H4 (cell line): ENCODE measurements around the gene PRRG1. TPM values are rescaled to one million over a fixed set of nuclear protein-coding genes. Genes with fewer than 3 reads are reported as not detected.
"Not testable (repeated sequence)": the region's sequence is repeated elsewhere in the genome, so short reads cannot be mapped to it uniquely, and the experiment has no call there.

Experiments
- DNase-seq: peaks from one replicate; pipeline ENCODE4 v3.0.0-alpha.2; 2015; ENCODE audit warnings: low spot score
- total RNA-seq: library from RNA; depleted of rRNA; stranded (reverse); fragments of >200 nt; shearing (Covaris generic); gene quantifications from 2 replicates; pipeline ENCODE4 v1.2.3, GENCODE V29; 2014; rRNA removed

The PRRG1 gene
- 14.5 and 24.0 TPM in 2 replicates for total RNA-seq

DNA sequence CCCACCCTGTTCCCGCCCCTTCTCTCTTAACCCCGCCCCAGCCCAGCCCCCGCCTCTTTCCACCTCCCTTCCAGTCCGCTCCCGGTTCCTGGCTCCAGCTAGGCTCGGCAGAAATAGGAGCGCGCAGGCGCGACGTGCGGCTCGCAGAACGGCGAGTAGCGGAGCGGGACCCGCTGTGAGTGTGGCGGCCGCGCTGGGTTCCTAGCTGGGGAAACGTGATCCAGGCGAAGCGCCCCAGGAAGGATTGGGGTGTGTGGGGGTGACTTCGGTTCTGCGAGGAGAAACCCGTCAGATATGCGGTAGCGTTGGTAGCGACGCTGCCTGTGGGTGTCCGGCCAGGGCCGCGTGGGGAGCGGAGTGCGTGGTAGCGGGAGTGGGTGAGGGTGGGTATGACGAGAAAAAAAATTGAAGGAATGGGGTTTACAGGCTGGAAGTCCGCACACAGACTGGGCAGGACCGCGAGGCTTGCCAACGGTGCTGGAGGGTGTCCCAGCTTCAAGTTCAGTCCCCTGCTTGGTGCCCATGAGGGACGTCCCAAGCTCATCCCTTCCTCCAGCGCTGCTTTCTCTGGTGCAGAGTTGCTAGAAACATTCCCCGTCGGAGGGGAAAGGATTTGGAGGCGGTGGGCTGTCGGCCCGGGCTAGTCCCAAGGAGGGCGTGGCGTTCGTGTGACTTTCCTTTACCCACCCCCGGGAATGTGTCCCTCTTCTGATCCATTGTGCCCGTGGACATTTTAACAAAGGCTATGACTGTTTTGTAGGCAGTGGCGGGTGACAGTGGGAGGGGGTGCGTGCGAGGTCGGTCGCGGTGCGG is at the start of gene PRRG1:
Gene PRRG1, plus strand, starts transcription at position 144 of the 813 bp plus-strand sequence. CDS start 56,886 bp downstream, outside the sequence.
- DNase-seq: peak; percentile 74

DNA sequence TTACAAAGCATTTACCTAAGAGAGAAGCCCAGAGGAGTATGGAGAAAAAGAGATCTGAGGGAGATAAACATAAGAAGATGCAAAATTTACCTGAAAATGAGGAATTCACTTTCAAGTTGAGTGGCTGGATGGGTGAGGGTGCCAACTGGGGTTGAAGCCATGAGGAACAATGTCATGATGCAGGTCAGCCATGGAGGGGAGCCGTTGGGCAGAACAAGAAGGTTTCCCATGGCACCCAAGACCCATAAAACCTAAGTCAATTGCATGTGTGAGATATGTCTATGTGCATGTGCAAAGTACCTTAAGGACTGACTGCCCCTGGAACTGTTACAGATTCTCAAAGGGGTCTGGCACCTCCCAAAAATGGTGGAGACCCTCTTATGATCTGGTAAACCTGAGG is 46.6 kb upstream of the PRRG1 start:
- peak; percentile 16 for DNase-seq

DNA sequence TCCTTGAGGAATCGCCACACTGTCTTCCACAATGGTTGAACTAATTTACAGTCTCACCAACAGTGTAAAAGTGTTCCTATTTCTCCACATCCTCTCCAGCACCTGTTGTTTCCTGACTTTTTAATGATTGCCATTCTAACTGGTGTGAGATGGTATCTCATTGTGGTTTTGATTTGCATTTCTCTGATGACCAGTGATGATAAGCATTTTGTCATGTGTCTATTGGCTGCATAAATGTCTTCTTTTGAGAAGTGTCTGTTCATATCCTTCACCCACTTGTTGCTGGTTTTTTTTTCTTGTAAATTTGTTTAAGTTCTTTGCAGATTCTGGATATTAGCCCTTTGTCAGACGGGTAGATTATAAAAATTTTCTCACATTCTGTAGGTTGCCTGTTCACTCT is 43.9 kb upstream of the PRRG1 start:
- not testable (repeated sequence) for DNase-seq

DNA sequence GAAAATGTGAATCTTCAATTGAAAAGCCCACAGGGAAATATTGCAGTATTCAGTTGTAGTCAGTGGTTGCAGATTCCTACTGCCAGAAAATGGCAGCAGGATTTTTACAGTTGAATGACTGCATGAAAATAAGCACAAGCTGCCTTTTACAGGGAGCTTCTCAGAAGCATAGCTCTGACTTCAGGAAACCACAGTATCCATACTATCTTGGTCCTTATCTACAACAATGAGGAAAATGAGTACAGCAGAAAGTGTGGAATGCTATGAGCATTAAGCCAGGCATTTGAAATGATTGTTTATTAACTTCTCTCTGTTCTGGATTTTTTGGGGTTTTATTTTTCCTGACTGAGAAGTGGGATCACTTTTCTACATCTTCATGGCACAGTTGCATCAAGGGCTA is 34.6 kb upstream of the PRRG1 start:
- DNase-seq: no peak

DNA sequence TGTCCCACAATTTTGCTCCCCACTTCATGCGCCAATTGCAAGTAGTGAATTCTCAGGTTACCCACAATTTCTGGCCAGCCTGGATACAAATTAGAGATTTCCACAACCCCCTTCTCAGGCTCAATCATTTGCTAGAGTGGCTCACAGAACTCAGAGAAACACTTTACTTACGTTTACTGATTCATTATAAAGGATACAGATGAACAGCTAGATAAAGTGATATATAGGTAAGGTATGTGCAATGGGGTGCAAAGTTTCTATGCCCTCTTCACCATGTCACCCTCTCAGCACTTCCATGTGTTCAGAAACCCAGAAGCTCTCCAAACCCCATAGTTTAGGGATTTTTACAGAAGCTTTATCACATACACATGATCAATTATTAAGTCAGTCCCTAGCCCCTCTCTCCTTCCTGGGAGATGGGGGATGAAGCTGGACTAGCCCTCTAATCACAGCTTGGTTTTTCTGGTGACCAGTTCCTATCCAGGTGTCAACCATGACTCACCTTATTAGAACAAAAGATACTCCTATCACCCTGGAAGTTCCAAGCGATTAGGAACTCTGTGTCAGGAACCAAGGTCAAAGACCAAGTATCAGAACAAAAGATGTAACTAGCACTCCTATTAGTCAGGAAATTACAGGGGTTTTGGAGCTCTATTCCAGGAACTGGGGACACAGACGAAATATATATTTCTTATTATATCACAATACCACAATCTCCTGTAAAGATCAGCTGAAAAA is 33.5 kb upstream of the PRRG1 start:
- DNase-seq: no peak

DNA sequence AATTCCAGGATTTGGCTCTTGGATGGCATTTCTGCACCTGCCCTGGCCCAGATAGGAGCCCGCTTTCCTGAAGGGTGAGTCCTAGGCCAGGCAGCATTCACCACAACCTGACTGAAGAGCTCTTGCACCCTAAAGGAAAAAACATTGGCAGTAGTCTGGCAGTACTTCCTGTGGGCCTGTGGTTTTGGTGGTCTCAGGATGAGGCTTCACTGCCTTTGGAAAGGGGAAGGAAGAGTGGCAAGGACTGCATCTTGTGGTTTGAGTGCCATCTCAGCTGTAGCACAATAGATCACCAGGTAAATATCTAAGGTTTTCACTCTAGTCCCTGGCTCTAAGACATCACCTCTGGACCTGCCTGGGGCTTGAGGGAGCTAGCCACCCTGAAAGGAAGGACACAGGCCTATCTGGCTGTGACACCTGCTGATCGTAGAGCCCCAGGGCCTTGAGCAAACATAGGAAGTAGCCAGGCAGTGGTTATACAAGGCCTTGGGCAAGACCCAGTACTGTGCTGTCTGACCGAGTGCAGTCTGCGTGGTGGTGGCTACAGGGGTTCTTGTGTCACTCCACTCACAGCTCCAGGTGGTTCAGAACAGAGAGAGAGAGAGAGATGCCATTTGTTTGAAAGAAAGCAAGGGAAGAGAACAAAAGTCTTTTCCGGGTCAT is 28.5 kb upstream of the PRRG1 start:
- no peak for DNase-seq

DNA sequence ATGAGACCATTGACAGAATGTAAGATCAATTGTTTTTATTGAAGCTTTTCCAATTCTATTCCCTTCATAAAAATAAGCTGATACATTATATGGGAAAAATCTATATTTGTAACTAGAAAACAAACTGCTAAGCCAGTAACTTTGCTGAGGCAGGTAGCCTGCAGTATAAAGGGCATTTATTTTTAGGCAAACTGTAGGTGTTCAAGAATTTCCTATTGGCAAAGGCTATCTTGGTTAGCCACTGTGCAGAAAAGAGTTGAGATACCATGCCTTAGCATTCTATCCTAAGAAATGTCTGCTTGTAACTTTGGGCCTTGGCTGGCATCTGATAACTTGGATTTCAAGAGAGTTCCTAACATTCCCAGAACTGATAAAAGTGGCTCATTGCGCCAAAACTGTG is 18.5 kb upstream of the PRRG1 start:
- no peak for DNase-seq

DNA sequence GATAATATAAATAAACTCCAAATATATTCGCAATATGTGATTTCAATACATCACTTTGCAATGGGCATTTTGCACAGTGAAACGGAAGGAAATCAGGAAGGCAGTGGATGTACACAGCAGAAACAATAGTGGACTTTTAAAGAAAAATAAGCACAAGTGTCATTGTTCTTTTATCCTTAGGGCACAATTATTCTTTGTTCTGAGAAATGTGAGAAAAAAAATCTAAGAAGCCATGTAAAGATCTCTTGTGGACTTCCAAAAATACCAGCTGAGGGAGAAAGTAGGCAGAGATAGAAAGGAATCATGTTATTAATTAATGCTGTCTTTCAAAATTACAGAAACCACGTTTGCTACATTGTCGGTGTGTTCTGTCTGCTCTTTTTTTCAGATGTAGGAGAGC is 17.6 kb upstream of the PRRG1 start:
- no peak for DNase-seq

DNA sequence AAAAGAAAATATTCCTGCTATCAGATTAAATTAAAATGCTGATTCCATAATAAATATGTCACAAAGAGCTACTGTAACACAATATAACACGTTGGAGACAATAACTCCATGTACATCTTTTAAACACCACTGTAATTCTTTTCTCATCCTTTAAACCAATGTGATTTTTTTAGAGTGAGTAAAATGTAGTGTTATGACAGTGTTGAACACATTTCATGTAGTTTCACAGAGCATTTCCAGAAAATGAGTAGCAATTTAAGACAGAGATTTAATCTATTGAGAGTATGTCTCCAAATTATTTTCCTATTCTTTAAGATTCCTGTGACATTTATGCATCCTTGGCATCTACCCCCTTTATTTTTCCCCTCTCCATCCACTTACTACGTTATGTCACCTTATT is 17.1 kb upstream of the PRRG1 start:
- DNase-seq: no peak

DNA sequence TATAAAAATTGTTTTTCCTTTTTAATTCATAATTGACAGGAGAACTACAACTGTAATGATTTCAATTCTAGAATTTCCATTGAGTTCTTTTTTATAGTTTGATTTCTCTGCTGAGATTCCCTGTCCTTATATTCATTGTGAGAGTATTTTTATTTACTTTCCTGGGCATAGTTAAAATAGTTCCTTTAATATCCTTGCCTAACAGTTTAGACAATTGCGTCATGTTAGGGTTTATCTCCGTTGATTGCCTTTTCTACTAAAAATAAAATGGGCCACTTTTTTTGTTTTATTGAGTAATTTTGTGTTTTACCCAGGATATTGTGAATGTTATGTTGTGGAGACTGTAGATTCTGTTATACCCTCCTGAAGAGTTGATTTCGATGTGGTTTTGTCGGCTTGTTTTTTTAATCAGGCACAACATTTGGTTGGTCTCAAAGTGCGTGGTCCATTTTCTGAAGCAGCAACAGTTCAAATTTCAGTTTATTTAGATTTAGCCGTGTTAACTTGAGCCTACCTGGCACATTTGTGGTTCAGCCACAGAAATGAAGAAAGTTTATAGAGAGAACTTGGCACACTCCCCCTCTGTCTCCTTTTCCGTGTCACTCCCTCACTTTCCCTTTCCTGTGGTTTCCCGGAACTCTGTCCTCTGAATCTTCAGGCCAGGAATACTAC is 16.0 kb upstream of the PRRG1 start:
- DNase-seq: peak; percentile 82

DNA sequence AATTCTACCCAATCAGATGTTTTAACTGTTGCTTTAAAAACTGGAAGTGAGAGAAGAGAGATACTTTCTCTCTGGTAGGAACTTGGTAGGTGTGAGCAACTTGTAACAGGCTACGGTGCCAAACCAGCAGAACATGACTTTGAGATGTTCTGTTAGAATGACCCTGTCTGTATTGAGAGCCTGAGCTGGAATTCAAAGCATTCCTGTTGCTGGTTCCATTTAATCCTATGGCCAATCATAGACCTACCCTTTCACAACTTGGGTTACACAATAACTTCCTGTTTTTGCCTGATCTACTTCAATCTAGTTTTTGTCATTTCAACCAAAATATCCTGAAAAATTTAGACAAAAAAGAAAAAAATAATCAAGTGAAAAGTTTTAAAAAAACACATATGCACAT is 1.7 kb upstream of the PRRG1 start:
- DNase-seq: peak; percentile 52

DNA sequence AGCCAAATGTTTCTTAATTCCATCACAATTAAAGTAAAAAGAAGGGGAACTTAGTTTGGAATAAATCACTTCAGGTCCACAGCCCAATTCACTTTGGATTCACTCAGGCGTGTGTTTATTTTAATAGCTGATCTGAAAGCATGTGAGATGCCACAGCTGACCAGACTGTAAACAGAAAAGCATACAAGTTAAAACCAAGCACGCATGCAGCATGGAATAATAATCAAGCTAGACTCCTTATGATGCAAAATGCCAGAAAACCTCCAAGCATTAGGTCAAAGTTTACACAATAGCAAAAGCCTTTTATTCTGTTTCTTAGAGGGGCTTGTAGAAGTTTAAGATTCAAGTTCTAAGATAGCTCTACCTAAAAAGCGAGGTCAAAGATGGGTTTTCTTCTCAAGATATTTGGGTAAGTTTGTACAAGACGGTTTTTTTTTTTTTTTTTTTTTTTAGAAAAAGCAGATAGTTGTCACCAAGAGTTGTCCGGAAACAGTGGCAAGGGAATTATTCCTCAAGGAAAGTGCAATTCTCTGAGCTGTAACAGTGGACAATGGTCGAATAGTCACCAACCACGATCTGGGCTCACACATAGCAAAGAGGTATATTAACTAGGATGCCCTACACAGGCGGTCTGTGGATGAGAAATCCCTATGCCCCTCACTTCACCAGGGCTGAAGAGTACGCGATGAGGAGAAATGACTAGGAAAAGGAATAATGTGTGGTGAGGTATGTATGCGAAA is 763 bp upstream of the PRRG1 start:
- DNase-seq: peak; percentile 73

DNA sequence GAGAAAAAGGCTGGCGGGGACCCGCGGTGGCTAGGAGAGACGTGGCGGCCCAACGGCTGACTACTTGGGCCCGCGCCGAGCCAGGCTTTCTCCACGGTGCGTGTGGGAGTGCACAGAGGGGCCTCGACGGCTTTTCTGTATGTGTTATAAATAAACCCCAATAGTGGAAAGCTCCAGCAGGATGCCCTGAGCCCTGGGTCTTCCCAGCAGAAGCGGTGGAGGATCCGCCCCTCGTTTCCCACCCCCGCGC is 268 bp upstream of the PRRG1 start:
- no peak for DNase-seq

DNA sequence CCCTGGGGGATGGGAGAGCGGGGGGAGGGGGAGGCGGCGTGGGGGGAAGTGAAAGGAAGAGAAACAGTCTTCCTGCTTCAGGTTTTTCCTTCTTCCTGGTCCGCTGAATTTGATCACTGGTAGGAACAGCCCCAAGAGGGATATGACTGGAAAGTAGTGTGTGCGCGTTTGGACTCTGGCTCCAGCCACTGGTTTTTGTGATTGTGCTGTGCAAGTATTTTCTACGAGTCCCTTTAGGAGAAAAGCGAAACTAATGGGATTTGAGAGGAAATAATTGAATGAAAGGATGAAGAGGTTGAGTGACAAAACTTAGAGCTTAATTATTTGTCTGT is 836 bp downstream of the PRRG1 start:
- peak; percentile 3 for DNase-seq

DNA sequence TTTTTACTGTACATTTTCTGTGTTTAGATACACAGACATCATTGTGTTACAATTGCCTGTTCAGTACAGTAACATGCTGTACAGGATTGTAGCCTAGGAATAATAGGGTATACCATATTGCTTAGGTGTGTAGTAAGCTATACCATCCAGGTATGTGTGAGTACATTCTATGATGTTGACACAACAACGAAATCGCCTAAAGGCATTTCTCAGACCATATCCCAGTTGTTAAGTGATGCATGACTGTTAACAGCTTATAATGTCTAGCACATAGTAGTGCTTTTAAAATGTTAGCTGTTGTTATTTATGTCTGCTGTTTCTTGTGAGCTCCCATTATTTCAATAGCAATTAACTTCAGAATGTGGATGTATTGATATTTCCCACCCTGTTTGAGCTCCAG is 4.5 kb downstream of the PRRG1 start:
- DNase-seq: no peak

DNA sequence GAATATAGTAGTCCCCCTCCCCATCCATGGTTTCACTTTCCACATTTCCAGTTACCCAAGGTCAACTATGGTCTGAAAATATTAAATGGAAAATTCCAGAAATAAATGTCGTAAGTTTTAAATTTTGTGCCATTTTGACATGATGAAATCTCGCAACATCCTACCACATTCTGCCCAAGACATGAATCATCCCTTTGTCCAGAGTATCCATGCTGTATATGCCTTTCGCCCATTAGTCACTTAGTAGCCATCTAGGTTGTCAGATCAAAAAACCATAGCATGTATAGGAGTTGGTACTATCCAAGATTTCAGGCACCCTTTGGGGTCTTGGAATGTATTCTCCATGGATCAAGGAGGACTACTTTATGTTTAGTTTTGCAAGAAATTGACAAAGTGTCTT is 8.3 kb downstream of the PRRG1 start:
- DNase-seq: no peak

DNA sequence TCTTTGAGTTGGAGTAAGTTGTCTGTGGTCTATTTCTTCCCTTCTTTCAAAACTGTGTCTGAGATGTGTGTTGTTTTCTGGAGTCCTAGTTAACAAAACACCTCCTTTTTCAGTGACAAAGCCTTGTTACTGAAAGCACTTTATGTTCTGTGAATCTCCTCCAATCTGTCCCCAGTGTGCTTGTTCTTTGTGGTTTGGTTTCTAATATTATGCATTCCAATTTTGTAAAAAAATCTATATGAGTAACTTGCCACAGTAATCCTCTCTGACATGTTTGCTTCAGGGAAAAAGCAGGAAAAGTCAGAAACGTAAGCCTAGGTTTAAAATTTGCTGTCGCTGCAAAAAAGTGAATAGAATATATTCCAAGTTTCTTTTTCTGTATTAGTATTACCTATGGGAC is 12.4 kb downstream of the PRRG1 start:
- no peak for DNase-seq

DNA sequence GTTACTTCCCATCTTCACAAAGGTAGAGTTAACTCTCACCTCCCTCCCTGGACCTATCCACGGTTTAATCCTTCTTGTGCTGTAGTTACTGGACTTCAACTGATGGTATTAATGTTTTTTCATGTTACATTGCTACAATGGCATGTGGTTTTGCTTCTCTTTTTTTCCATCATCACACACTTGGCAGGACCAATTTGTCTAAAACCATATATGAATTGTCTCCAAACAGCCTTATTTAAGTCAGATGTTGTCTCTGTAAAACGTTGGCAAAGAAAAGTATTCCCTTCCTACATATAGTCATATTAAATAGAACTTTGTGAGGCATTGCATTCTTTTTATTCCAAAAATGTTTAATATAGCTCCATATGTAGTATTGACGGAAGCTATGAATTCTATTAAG is 15.5 kb downstream of the PRRG1 start:
- DNase-seq: no peak

DNA sequence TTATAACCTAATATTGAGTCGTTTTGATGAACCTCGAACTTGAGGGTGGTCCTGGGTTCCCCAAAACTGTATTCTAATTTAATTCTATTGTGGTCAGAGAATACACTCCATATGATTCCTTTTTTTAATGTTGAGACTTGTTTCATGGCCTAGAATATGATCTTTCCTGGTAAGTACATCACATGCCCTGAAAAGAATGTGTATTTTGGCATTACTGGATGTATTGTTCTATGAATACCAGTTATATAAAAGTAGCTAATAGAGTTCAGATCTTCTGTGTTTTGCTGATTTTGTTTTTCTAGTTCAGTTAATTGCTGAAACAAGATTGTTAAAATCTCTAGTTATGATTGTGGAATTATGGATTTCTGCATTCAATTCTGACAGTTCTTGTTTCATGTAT is 18.8 kb downstream of the PRRG1 start:
- DNase-seq: no peak

DNA sequence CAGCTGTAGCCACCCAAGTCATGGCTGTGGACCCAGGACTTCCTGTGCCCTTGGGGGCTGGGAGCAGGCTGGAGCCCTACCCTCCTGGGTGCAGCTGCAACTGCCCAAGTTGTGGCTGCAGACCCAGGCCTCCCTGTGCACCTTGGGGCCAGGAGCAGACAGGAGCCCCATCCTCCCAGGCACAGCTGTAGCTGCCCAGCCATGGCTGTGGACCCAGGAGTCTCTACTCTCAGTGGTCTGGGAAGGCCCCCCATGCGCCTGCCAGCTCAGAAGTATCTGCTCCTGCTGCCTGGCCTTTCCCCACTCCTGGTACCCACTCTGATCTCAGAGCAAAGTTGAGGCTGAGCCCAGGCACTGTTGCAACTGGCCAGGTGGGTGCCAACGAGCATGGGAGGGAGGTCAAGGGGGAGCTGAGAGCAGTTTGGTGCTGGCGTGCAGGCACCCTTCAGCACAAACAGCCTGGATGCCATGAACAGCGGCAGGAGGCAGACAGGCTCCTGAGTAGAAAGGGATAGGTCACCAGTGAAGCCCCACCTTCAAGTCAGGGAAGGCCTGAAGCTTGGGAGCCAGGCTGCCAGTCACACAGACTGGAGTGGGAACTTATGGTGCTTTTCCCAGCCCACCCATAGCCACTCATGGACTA is 21.5 kb downstream of the PRRG1 start:
- DNase-seq: no peak

DNA sequence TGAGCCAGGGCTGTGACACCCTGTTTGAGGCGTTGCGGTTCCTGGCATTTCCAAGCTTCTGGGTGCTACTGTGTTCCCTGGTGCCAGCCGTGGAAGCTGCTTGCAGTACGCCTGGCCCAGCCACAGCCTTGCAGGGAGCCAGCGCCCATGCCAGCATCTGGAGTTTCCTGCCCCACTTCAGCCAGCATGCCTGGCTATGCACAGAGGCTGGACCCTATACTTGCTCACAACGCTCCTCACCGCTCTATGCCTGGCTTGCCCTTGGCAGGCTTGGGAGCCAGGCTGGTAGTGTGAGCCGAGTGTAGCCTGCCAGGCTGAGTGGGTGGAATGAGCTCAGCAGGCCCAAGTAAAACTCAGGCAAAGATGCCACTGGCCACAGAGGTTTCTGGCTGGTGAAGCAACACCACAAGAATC is 22.4 kb downstream of the PRRG1 start:
- peak; percentile 8 for DNase-seq
